WTC11 (cell line): ENCODE results near the gene VWF.

ENCODE experiments used
- CTCF ChIP-seq: fragments of 200-600 bp; IDR thresholded peaks from 2 replicates; pipeline ENCODE4 v1.8.0; 2022; ENCODE audit warnings: antibody characterized with exemption
- FOXK1 ChIP-seq: sonication (generic); formaldehyde crosslinking; IDR thresholded peaks from 2 replicates; pipeline ENCODE4 v1.8.0; 2022; ENCODE audit warnings: mild to moderate bottlenecking, moderate library complexity, missing genetic modification reagents
- HMGXB4 ChIP-seq: sonication (generic); formaldehyde crosslinking; IDR thresholded peaks from 2 replicates; pipeline ENCODE4 v1.8.1; 2023; ENCODE audit warnings: mild to moderate bottlenecking, moderate library complexity, missing genetic modification reagents
- IRF2 ChIP-seq: sonication (generic); formaldehyde crosslinking; IDR thresholded peaks from 2 replicates; pipeline ENCODE4 v1.8.0; 2022; ENCODE audit warnings: low read depth, missing genetic modification reagents, borderline replicate concordance
- SMAD3 ChIP-seq: sonication (generic); formaldehyde crosslinking; IDR thresholded peaks from 2 replicates; pipeline ENCODE4 v1.8.0; 2022; ENCODE audit warnings: missing genetic modification reagents, mild to moderate bottlenecking, borderline replicate concordance
- USF2 ChIP-seq: sonication (generic); formaldehyde crosslinking; IDR thresholded peaks from 2 replicates; pipeline ENCODE4 v1.8.1; 2023; ENCODE audit warnings: mild to moderate bottlenecking, missing genetic modification reagents, moderate library complexity
- ZNF232 ChIP-seq: sonication (generic); formaldehyde crosslinking; IDR thresholded peaks from 2 replicates; pipeline ENCODE4 v1.8.0; 2022; ENCODE audit warnings: mild to moderate bottlenecking, missing genetic modification reagents

- no peak for TF ChIP-seq CTCF
- no peak for TF ChIP-seq SMAD3 (CRISPR knock-in tag)
- no peak for TF ChIP-seq FOXK1 (CRISPR knock-in tag)
- no peak for TF ChIP-seq HMGXB4
- TF ChIP-seq IRF2 (CRISPR knock-in tag), result no peak
- no peak for TF ChIP-seq USF2
- TF ChIP-seq ZNF232 (CRISPR knock-in tag), result no peak
Observed at GRCh38 chr12:6076776-6077691, 47.4 kb downstream of the VWF start.
